Activated CD4-positive, CD25-positive, alpha-beta regulatory T cell treated with anti-CD3 and anti-CD28 coated beads, Interleukin-2, amount 50 U/mL, for 24 hours (primary cell): ENCODE data around the gene STUB1.

ENCODE experiments used
- ATAC-seq, 2 donors: fragments of 150-1000 bp; cut with Tn5 transposase; one replicate each; pipeline ENCODE4 v1.10.0; 2021; ENCODE audit warnings: mild to moderate bottlenecking in 1 of 2, moderate library complexity in 1 of 2

STUB1 gene

GRCh38 chr16:679814-680624 is at the start of gene STUB1:
Gene STUB1, plus strand, starts transcription at chr16:680410. Its CDS starts 116 bp downstream, at chr16:680526.
- peak; percentile 47 to 49 for ATAC-seq

GRCh38 chr16:630815-631405 is 49.3 kb upstream of the STUB1 start, which contains the start of gene WFIKKN1:
Gene WFIKKN1, plus strand, starts transcription at chr16:630985. Its CDS starts 269 bp downstream, at chr16:631254.
- ATAC-seq: no peak

GRCh38 chr16:631808-632358 is 48.3 kb upstream of the STUB1 start:
- ATAC-seq: no peak

GRCh38 chr16:632486-633335 is 47.5 kb upstream of the STUB1 start:
- no peak for ATAC-seq

- ATAC-seq: no peak
These were observed 46.7 kb upstream of the STUB1 start for GRCh38 chr16:633336-634050.

GRCh38 chr16:634051-634670 is 46.0 kb upstream of the STUB1 start:
- ATAC-seq: no peak

GRCh38 chr16:634996-635395 is 45.2 kb upstream of the STUB1 start:
- no peak for ATAC-seq

GRCh38 chr16:635573-636205 is 44.5 kb upstream of the STUB1 start:
- no peak for ATAC-seq

- ATAC-seq: peak; percentile 93 to 94
These were observed 43.8 kb upstream of the STUB1 start, which contains the start of gene METTL26 for GRCh38 chr16:636206-637080. Gene METTL26, minus strand, starts transcription at chr16:636305. Its CDS starts 15 bp downstream, at chr16:636290.

- ATAC-seq: peak in 1 of 2 donors; percentile 37
These were observed 42.9 kb upstream of the STUB1 start for GRCh38 chr16:637081-638018.

- no peak for ATAC-seq
These were observed 42.1 kb upstream of the STUB1 start for GRCh38 chr16:638034-638543.

GRCh38 chr16:638836-639235 is 41.4 kb upstream of the STUB1 start:
- ATAC-seq: no peak

- ATAC-seq: no peak
These were observed 39.6 kb upstream of the STUB1 start for GRCh38 chr16:640614-641013.

GRCh38 chr16:641326-642188 is 38.7 kb upstream of the STUB1 start, which contains the start of gene MCRIP2:
Gene MCRIP2, plus strand, starts transcription at chr16:641828. Its CDS starts 164 bp downstream, at chr16:641992.
- ATAC-seq: peak; percentile 55 to 63

GRCh38 chr16:642189-643049 is 37.8 kb upstream of the STUB1 start:
- ATAC-seq: peak; percentile 44 to 55

GRCh38 chr16:643050-643368 is 37.2 kb upstream of the STUB1 start:
- no peak for ATAC-seq

- ATAC-seq: no peak
These were observed 35.7 kb upstream of the STUB1 start for GRCh38 chr16:644556-644955.
